MM.1S (cell line): ENCODE results near the gene PSMC5.
"Not testable (repeated sequence)": the region's sequence is repeated elsewhere in the genome, so short reads cannot be mapped to it uniquely, and the experiment has no call there.

Experiments
- DNase-seq: peaks from one replicate; pipeline ENCODE4 v3.0.0-alpha.2; 2015
- H2AFZ ChIP-seq: fragments of 300-600 bp; sonication (generic); 2 replicates; pipeline ENCODE4 v1.6.0; 2016; ENCODE audit warnings: antibody characterized with exemption, low read length
- H3F3A ChIP-seq: fragments of 300-600 bp; sonication (generic); 2 replicates; pipeline ENCODE4 v1.6.1; 2016; ENCODE audit warnings: mild to moderate bottlenecking, antibody characterized with exemption, low read length, moderate library complexity, mixed read lengths; ENCODE audit not compliant: insufficient read depth
- H3K27ac ChIP-seq: fragments of 300-600 bp; sonication (generic); 2 replicates; pipeline ENCODE4 v1.5.1; 2016; ENCODE audit warnings: mild to moderate bottlenecking, low read length
- H3K27me3 ChIP-seq: fragments of 300-600 bp; sonication (generic); replicated peaks from 2 replicates; pipeline ENCODE4 v1.6.0; 2016; ENCODE audit warnings: low read length; ENCODE audit not compliant: insufficient read depth
- H3K36me3 ChIP-seq: fragments of 300-600 bp; sonication (generic); replicated peaks from 2 replicates; pipeline ENCODE4 v1.6.1; 2016; ENCODE audit warnings: mild to moderate bottlenecking, low read length, mixed read lengths; ENCODE audit not compliant: insufficient read depth
- H3K4me1 ChIP-seq: fragments of 300-600 bp; sonication (generic); 2 replicates; pipeline ENCODE4 v1.6.1; 2016; ENCODE audit warnings: low read length, mixed read lengths
- H3K4me2 ChIP-seq: fragments of 300-600 bp; sonication (generic); 2 replicates; pipeline ENCODE4 v1.6.0; 2016; ENCODE audit warnings: low read depth, low read length
- H3K4me3 ChIP-seq: fragments of 300-600 bp; sonication (generic); 2 replicates; pipeline ENCODE4 v1.5.1; 2016; ENCODE audit warnings: low read length, mixed read lengths
- H3K79me2 ChIP-seq: fragments of 300-600 bp; sonication (generic); 2 replicates; pipeline ENCODE4 v1.6.1; 2016; ENCODE audit warnings: mixed run types, low read length, mixed read lengths
- H3K9ac ChIP-seq: fragments of 300-600 bp; sonication (generic); 2 replicates; pipeline ENCODE4 v1.6.1; 2016; ENCODE audit warnings: low read length, mixed read lengths
- H3K9me2 ChIP-seq: fragments of 300-600 bp; sonication (generic); replicated peaks from 2 replicates; pipeline ENCODE4 v1.6.1; 2016; ENCODE audit warnings: mild to moderate bottlenecking, low read length, mixed read lengths; ENCODE audit not compliant: insufficient read depth
- H3K9me3 ChIP-seq: fragments of 300-600 bp; sonication (generic); replicated peaks from 2 replicates; pipeline ENCODE4 v1.6.1; 2016; ENCODE audit warnings: mild to moderate bottlenecking, low read length, mixed read lengths; ENCODE audit not compliant: insufficient read depth
- H4K20me1 ChIP-seq: fragments of 300-600 bp; sonication (generic); 2 replicates; pipeline ENCODE4 v1.6.1; 2016; ENCODE audit warnings: mild to moderate bottlenecking, low read length, moderate library complexity, mixed read lengths; ENCODE audit not compliant: insufficient read depth
- EZH2 ChIP-seq: fragments of 300-600 bp; sonication (generic); optimal IDR thresholded peaks from 2 replicates; pipeline ENCODE3; 2017; ENCODE audit warnings: low read depth, mild to moderate bottlenecking, antibody characterized with exemption, low read length, mixed read lengths
- EZH2phosphoT487 ChIP-seq: fragments of 300-600 bp; sonication (generic); IDR thresholded peaks from 2 replicates; pipeline ENCODE4 v1.6.1; 2018; ENCODE audit warnings: antibody characterized with exemption, low read length
- TF ChIP-seq, protein P1 (sequence below): fragments of 300-600 bp; sonication (generic); IDR thresholded peaks from 2 replicates; pipeline ENCODE4 v1.5.1; 2016; ENCODE audit warnings: antibody characterized with exemption, low read length, mixed read lengths

PSMC5 gene

DNA sequence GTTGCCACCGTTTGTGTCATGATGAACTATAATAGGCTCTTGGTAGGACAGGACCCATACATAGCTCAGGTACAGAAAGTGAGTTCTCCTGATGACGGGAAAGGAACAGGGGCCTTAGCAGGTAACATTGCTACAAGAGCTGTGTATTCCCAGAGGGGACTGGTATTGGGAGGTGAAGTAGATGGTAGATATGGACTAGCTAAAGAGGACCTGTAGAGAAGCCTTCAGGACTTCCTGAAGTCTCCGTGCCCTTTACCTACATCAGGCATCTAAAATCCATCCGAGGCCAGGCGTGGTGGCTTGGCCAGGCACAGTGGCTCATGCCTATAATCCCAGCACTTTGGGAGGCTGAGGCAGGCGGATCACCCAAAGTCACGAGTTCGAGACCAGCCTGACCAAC, 28.0 kb downstream of the PSMC5 start:
- H3K4me1 ChIP-seq: no peaks in the 10 kb centered on the region
- H3K79me2 ChIP-seq: no peaks in the 10 kb centered on the region
- no peaks in the 10 kb centered on the region for H3K9me3 ChIP-seq
- H4K20me1 ChIP-seq: no peaks in the 10 kb centered on the region
- H3K4me2 ChIP-seq: no peak overlapping the region
- no peak overlapping the region for H3K27ac ChIP-seq
- no peaks in the 10 kb centered on the region for H3K9me2 ChIP-seq
- no peaks in the 10 kb centered on the region; the same call in 1 of the 2 replicates for H3K27me3 ChIP-seq
- H3F3A ChIP-seq: no peaks in the 10 kb centered on the region
- no peak for DNase-seq
- H2AFZ ChIP-seq: no peak overlapping the region
- TF ChIP-seq, protein P1, sequence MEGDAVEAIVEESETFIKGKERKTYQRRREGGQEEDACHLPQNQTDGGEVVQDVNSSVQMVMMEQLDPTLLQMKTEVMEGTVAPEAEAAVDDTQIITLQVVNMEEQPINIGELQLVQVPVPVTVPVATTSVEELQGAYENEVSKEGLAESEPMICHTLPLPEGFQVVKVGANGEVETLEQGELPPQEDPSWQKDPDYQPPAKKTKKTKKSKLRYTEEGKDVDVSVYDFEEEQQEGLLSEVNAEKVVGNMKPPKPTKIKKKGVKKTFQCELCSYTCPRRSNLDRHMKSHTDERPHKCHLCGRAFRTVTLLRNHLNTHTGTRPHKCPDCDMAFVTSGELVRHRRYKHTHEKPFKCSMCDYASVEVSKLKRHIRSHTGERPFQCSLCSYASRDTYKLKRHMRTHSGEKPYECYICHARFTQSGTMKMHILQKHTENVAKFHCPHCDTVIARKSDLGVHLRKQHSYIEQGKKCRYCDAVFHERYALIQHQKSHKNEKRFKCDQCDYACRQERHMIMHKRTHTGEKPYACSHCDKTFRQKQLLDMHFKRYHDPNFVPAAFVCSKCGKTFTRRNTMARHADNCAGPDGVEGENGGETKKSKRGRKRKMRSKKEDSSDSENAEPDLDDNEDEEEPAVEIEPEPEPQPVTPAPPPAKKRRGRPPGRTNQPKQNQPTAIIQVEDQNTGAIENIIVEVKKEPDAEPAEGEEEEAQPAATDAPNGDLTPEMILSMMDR: no peak
- H3K4me3 ChIP-seq: no peak overlapping the region
- no peak overlapping the region for H3K9ac ChIP-seq
- no peaks in the 10 kb centered on the region for H3K36me3 ChIP-seq

DNA sequence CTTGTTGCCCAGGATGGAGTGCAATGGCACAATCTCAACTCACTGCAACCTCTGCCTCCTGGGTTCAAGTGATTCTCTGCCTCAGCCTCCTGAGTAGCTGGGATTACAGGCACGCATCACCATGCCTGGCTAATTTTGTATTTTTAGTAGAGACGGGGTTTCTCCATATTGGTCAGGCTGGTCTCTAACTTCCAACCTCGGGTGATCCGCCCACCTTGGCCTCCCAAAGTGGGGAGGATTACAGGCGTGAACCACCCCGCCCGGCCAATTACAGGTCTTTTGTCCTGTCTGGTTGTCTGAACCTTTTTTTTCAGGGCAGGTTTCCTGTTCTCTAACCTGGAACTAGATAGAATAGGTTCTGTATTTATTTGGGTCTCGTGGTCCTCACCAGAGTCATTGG, 29.2 kb downstream of the PSMC5 start:
- H3K4me3 ChIP-seq, H3K9me3 ChIP-seq, H3K27ac ChIP-seq, H2AFZ ChIP-seq, H3K79me2 ChIP-seq, H3F3A ChIP-seq, DNase-seq, H3K9ac ChIP-seq, H3K9me2 ChIP-seq, H3K4me2 ChIP-seq, H3K4me1 ChIP-seq, H3K36me3 ChIP-seq, H3K27me3 ChIP-seq, H4K20me1 ChIP-seq: not testable (repeated sequence)

DNA sequence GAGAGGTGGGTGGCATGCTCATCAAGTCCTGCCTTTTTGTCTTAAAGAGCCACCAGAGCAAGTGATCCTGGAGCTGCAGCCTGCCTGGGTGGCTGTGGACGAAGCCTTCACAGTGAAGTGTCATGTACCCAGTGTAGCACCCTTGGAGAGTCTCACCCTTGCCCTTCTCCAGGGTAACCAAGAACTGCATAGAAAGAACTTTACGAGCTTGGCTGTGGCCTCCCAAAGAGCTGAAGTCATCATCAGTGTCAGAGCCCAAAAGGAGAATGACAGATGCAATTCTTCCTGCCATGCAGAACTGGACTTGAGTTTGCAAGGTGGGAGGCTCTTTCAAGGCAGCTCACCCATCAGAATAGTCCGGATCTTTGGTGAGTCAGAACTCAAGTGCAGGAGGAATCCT, 32.0 kb downstream of the PSMC5 start:
- H3K36me3 ChIP-seq: no peaks in the 10 kb centered on the region
- no peaks in the 10 kb centered on the region; the same call in 1 of the 2 replicates for H3K27me3 ChIP-seq
- DNase-seq: no peak
- H3K9me2 ChIP-seq: no peaks in the 10 kb centered on the region
- H3K4me2 ChIP-seq: no peak overlapping the region
- H3K4me3 ChIP-seq: no peak overlapping the region
- no peaks in the 10 kb centered on the region for H3K4me1 ChIP-seq
- no peak overlapping the region for H2AFZ ChIP-seq
- H3K79me2 ChIP-seq: no peaks in the 10 kb centered on the region
- no peaks in the 10 kb centered on the region for H3K9me3 ChIP-seq
- no peaks in the 10 kb centered on the region for H4K20me1 ChIP-seq
- no peak overlapping the region for H3K27ac ChIP-seq
- H3K9ac ChIP-seq: no peak overlapping the region
- TF ChIP-seq EZH2: no peak
- TF ChIP-seq EZH2phosphoT487: no peak
- TF ChIP-seq, protein P1: no peak
- no peaks in the 10 kb centered on the region for H3F3A ChIP-seq

DNA sequence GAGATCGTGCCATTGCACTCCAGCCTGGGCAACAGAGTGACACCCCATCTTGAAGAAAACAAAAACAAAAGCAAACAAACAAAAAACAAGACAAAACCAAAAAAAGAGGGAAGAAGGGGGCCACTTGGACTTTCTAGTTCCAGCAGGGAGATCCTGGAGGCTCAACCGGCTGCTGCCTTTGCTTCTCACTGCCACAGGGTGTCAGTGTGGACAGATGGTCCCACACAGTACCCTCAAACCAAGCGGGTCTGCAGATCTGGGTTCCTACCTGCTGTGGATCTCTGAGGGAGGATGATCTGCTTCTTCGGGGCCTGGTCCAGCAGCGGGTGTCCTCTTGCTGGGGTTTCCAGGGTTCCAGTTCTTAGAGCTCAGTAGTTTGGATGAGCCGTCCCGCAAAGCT, 39.4 kb downstream of the PSMC5 start:
- H3K4me2 ChIP-seq, H3K79me2 ChIP-seq, H3K27me3 ChIP-seq, H3K4me3 ChIP-seq, H3K4me1 ChIP-seq, DNase-seq, H3K27ac ChIP-seq, H3K9me2 ChIP-seq, H4K20me1 ChIP-seq, H3K9ac ChIP-seq, H3K36me3 ChIP-seq, H3F3A ChIP-seq, H3K9me3 ChIP-seq: not testable (repeated sequence)
- H2AFZ ChIP-seq: 0 out of 2 replicates have a peak overlapping the region, but pooled peaks have one; percentile 48
